ENCODE data around the gene MYBPC2.

MYBPC2 gene

DNA sequence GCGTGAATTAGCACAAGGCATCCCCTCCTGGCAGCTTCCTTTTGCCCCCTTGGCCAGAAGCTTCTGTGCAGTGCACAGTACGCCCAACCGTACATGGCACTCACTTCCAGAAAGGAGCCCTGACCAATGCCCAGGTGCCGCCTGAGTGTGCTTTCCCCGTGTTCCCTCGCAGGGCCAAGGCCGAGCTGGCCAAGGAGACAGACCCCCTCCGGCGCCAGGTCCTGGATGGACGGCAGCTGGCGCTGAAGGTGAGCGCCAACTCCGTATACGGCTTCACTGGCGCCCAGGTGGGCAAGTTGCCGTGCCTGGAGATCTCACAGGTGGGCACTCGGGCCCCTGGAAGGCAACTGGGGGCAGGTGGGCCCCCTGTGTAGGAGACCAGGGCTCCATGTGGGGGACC lies 23.3 kb upstream of the MYBPC2 start:
- DNase-seq = no peak
- H4K20me1 ChIP-seq (ENCODE audit: insufficient read depth, low read length) = peaks cover 30% of the 10 kb centered on the region
- no peaks in the 10 kb centered on the region for H3K4me1 ChIP-seq (ENCODE audit: insufficient read depth, low read length)
- TF ChIP-seq, protein P1, sequence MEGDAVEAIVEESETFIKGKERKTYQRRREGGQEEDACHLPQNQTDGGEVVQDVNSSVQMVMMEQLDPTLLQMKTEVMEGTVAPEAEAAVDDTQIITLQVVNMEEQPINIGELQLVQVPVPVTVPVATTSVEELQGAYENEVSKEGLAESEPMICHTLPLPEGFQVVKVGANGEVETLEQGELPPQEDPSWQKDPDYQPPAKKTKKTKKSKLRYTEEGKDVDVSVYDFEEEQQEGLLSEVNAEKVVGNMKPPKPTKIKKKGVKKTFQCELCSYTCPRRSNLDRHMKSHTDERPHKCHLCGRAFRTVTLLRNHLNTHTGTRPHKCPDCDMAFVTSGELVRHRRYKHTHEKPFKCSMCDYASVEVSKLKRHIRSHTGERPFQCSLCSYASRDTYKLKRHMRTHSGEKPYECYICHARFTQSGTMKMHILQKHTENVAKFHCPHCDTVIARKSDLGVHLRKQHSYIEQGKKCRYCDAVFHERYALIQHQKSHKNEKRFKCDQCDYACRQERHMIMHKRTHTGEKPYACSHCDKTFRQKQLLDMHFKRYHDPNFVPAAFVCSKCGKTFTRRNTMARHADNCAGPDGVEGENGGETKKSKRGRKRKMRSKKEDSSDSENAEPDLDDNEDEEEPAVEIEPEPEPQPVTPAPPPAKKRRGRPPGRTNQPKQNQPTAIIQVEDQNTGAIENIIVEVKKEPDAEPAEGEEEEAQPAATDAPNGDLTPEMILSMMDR (IDR thresholded peaks at IDR 0.05; ENCODE audit: borderline replicate concordance, extremely low read depth, low read length, poor library complexity, severe bottlenecking) = no peak
- no peak for TF ChIP-seq EZH2 (IDR thresholded peaks at IDR 0.05; ENCODE audit: borderline replicate concordance, low read depth, low read length, severe bottlenecking)
- H3K9ac ChIP-seq (ENCODE audit: low read depth, low read length) = no peak overlapping the region
- H2AFZ ChIP-seq (ENCODE audit: low read depth, low read length) = no peak overlapping the region
- no peak for ATAC-seq (ENCODE audit: insufficient read depth, low read depth)
- H3K27me3 ChIP-seq (ENCODE audit: insufficient read depth, low read length, poor library complexity) = no peaks in the 10 kb centered on the region
- H3K27ac ChIP-seq (ENCODE audit: low read length) = no peak overlapping the region
- H3K9me3 ChIP-seq (ENCODE audit: insufficient read depth, low read length, severe bottlenecking) = no peaks in the 10 kb centered on the region
- no peak overlapping the region for H3K4me2 ChIP-seq (ENCODE audit: insufficient read depth, low read length)
- H3K79me2 ChIP-seq (ENCODE audit: insufficient read depth, low read length) = no peaks in the 10 kb centered on the region
- peaks cover 84% of the 10 kb centered on the region for H3K36me3 ChIP-seq (ENCODE audit: insufficient read depth, low read length)
- H3K4me3 ChIP-seq (ENCODE audit: low read depth in 1 of 2, low read length in 2 of 2) = no peak overlapping the region

DNA sequence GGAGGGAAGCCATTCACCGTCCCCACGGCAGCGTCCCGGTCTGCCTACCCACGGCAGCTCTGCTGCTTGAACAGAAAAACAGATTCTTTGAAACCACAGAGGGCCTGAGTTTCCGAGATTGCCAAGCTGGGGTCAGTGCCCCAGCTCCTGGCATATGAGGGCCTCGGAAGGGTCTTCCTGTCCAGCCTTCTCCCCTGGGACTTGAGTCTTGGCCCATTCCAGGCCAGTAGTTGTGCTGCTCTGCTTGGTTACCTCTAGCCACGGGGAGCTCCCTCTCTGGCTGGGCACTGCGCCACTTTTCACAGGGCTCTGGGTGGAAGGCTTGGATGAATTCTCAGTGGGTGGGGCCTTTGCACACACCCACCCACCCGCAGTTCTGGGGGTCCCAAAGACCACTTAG lies 22.6 kb upstream of the MYBPC2 start:
- no peaks in the 10 kb centered on the region for H3K79me2 ChIP-seq (ENCODE audit: insufficient read depth, low read length)
- H3K4me1 ChIP-seq (ENCODE audit: insufficient read depth, low read length) = no peaks in the 10 kb centered on the region
- ATAC-seq (ENCODE audit: insufficient read depth, low read depth) = no peak
- no peak for TF ChIP-seq EZH2 (IDR thresholded peaks at IDR 0.05; ENCODE audit: borderline replicate concordance, low read depth, low read length, severe bottlenecking)
- TF ChIP-seq, protein P1 (IDR thresholded peaks at IDR 0.05; ENCODE audit: borderline replicate concordance, extremely low read depth, low read length, poor library complexity, severe bottlenecking) = no peak
- H3K9ac ChIP-seq (ENCODE audit: low read depth, low read length) = no peak overlapping the region
- H4K20me1 ChIP-seq (ENCODE audit: insufficient read depth, low read length) = peaks cover 34% of the 10 kb centered on the region
- H2AFZ ChIP-seq (ENCODE audit: low read depth, low read length) = no peak overlapping the region
- no peaks in the 10 kb centered on the region for H3K27me3 ChIP-seq (ENCODE audit: insufficient read depth, low read length, poor library complexity)
- no peak overlapping the region for H3K27ac ChIP-seq (ENCODE audit: low read length)
- H3K36me3 ChIP-seq (ENCODE audit: insufficient read depth, low read length) = peaks cover 85% of the 10 kb centered on the region
- H3K4me2 ChIP-seq (ENCODE audit: insufficient read depth, low read length) = no peak overlapping the region
- DNase-seq = no peak
- H3K4me3 ChIP-seq (ENCODE audit: low read depth in 1 of 2, low read length in 2 of 2) = no peak overlapping the region
- no peaks in the 10 kb centered on the region for H3K9me3 ChIP-seq (ENCODE audit: insufficient read depth, low read length, severe bottlenecking)

DNA sequence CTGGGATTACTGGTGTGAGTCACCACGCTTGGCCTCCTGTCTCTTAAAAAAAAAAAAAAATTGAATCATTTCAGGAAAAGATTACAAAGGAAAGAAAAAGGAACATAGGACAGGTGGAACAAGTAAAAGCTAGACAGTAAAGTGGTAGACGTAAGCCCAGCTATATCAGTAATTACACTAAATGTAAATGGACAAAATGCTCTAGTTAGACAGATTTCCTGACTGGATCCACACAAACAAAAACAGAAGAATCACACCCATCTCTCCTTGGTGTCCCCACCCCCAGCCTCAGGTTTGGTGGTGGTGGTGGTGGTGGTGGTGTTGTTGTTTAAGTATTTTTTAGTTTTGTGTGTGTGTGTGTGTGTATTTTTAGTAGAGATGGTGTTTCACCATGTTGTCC lies 20.3 kb upstream of the MYBPC2 start:
- no peak for DNase-seq
- H3K9me3 ChIP-seq (ENCODE audit: insufficient read depth, low read length, severe bottlenecking) = no peaks in the 10 kb centered on the region
- no peak for ATAC-seq (ENCODE audit: insufficient read depth, low read depth)
- H3K9ac ChIP-seq (ENCODE audit: low read depth, low read length) = no peak overlapping the region
- H3K27ac ChIP-seq (ENCODE audit: low read length) = no peak overlapping the region
- H2AFZ ChIP-seq (ENCODE audit: low read depth, low read length) = no peak overlapping the region
- no peaks in the 10 kb centered on the region for H3K27me3 ChIP-seq (ENCODE audit: insufficient read depth, low read length, poor library complexity)
- H3K79me2 ChIP-seq (ENCODE audit: insufficient read depth, low read length) = no peaks in the 10 kb centered on the region
- peaks cover 32% of the 10 kb centered on the region for H4K20me1 ChIP-seq (ENCODE audit: insufficient read depth, low read length)
- H3K4me2 ChIP-seq (ENCODE audit: insufficient read depth, low read length) = no peak overlapping the region
- H3K36me3 ChIP-seq (ENCODE audit: insufficient read depth, low read length) = peaks cover 77% of the 10 kb centered on the region
- TF ChIP-seq, protein P1 (IDR thresholded peaks at IDR 0.05; ENCODE audit: borderline replicate concordance, extremely low read depth, low read length, poor library complexity, severe bottlenecking) = no peak
- TF ChIP-seq EZH2 (IDR thresholded peaks at IDR 0.05; ENCODE audit: borderline replicate concordance, low read depth, low read length, severe bottlenecking) = no peak
- H3K4me3 ChIP-seq (ENCODE audit: low read depth in 1 of 2, low read length in 2 of 2) = no peak overlapping the region
- H3K4me1 ChIP-seq (ENCODE audit: insufficient read depth, low read length) = no peaks in the 10 kb centered on the region

DNA sequence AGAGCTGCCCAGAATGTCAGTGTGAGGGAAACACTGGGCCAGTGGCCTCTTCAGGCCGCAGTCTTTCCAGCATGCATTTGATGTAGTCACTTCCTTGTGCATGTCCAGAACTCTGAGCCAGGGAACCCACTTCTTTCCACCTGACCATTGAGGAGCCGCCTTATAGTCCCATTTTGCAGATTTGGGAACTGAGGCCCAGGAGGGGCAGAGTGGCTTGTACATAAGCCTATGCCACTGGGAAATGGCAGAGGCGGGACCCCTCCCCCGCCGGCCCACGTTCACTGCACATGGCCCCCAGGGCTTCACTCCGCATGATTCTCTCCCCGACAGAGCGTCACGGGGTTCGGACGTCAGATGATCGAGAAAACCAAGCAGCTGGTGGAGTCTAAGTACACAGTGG lies 19.6 kb upstream of the MYBPC2 start:
- Histone ChIP-seq H3K9me3 (ENCODE audit: insufficient read depth, low read length, severe bottlenecking) (no peaks in the 10 kb centered on the region), H3K27ac (ENCODE audit: low read length) (no peak overlapping the region), H3K9ac (ENCODE audit: low read depth, low read length) (no peak overlapping the region), H4K20me1 (ENCODE audit: insufficient read depth, low read length) (peaks cover 32% of the 10 kb centered on the region), H3K36me3 (ENCODE audit: insufficient read depth, low read length) (peaks cover 77% of the 10 kb centered on the region), H3K79me2 (ENCODE audit: insufficient read depth, low read length) (no peaks in the 10 kb centered on the region), H3K4me1 (ENCODE audit: insufficient read depth, low read length) (no peaks in the 10 kb centered on the region), H3K4me2 (ENCODE audit: insufficient read depth, low read length) (no peak overlapping the region), H2AFZ (ENCODE audit: low read depth, low read length) (no peak overlapping the region), H3K27me3 (ENCODE audit: insufficient read depth, low read length, poor library complexity) (no peaks in the 10 kb centered on the region), H3K4me3 (ENCODE audit: low read depth in 1 of 2, low read length in 2 of 2) (no peak overlapping the region)
- DNase-seq = no peak
- ATAC-seq (ENCODE audit: insufficient read depth, low read depth) = no peak
- TF ChIP-seq, protein P1 (IDR thresholded peaks at IDR 0.05; ENCODE audit: borderline replicate concordance, extremely low read depth, low read length, poor library complexity, severe bottlenecking) = no peak
- TF ChIP-seq EZH2 (IDR thresholded peaks at IDR 0.05; ENCODE audit: borderline replicate concordance, low read depth, low read length, severe bottlenecking) = no peak
